ENCODE results near the gene MCEMP1.

DNA sequence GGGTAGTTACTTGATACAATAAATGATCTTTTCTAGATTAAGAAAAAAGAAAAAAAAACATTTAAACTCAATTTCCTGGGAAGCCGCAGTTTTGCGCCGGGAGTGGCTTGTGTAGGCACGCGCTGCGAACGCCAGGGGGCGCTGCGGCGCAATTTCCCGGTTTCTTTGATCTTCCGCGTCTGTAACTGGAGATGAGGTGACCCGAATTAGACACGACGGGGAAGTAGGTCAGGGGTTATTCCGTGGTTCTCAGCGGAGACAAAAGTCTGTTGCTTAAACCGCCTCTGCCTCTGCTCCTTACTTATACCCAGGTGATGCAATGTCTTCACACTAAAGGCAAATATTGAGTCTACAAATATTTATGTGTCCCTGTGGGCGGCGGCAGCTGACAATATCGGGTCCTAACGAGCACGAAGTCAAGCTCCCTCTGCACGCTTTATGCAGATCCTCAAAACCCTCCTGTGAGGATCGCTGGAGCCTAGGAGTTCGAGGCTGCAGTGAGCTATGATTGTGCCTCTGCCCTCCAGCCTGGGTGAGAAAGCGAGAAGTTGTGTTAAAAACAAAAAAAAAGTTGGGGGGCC, 24.7 kb upstream of the MCEMP1 start:
- TF ChIP-seq, protein P1, sequence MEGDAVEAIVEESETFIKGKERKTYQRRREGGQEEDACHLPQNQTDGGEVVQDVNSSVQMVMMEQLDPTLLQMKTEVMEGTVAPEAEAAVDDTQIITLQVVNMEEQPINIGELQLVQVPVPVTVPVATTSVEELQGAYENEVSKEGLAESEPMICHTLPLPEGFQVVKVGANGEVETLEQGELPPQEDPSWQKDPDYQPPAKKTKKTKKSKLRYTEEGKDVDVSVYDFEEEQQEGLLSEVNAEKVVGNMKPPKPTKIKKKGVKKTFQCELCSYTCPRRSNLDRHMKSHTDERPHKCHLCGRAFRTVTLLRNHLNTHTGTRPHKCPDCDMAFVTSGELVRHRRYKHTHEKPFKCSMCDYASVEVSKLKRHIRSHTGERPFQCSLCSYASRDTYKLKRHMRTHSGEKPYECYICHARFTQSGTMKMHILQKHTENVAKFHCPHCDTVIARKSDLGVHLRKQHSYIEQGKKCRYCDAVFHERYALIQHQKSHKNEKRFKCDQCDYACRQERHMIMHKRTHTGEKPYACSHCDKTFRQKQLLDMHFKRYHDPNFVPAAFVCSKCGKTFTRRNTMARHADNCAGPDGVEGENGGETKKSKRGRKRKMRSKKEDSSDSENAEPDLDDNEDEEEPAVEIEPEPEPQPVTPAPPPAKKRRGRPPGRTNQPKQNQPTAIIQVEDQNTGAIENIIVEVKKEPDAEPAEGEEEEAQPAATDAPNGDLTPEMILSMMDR (IDR thresholded peaks at IDR 0.05): peak; percentile 95 to 99 (median 97)
- TF ChIP-seq POLR2A (IDR thresholded peaks at IDR 0.05): no peak

Measured in adrenal gland (tissue), 5 donors.